ENCODE results near the gene SAMD11. TPM values are rescaled to one million over a fixed set of nuclear protein-coding genes. Genes with fewer than 3 reads are reported as not detected.
"Not testable (repeated sequence)": the region's sequence is repeated elsewhere in the genome, so short reads cannot be mapped to it uniquely, and the experiment has no call there.

The SAMD11 gene
- total RNA-seq, 1 donor from 2014 or later, result 0.52 TPM

GRCh38 chr1:945688-946556 is 22.2 kb downstream of the SAMD11 start:
- no peak for ATAC-seq

DNA sequence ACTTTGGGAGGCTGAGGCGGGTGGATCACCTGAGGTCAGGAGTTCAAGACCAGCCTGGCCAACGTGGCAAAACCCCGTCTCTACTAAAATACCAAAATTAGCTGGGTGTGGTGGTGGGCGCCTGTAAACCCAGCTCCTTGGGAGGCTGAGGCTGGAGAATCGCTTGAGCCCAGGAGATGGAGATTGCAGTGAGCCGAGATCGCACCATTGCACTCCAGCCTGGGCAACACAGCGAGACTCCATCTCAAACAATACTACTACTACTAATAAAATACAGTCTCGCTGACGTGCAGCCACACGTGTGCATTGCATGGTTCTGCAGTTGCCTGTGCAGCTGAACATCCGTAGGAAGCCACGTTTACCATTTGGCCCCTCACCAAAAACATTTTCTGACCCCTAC is 23.1 kb downstream of the SAMD11 start:
- not testable (repeated sequence) for ATAC-seq

GRCh38 chr1:947958-948357 is 24.2 kb downstream of the SAMD11 start:
- ATAC-seq, result no peak

GRCh38 chr1:950268-950667 is 26.5 kb downstream of the SAMD11 start:
- no peak for ATAC-seq

- no peak for ATAC-seq
Measured at GRCh38 chr1:950881-951280, 27.2 kb downstream of the SAMD11 start.

DNA sequence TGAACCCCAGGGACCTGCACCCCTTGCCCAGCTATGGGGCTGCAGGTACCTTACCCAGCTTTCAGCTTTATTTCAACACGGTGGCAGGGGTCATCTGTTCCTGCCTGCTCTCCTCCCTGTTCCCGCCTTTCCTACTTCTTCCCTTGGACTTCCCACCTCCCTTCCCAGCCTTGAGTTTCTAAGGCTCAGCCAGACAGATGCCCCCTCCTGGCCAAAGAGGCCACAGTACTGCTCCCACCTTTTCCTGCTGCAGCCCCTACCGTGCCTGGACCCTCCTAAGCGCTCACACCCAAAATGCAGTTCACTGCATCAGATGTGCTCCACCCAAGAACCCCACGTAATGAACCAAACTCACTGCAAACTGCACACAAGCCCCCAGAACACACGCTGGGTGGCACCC is 27.6 kb downstream of the SAMD11 start:
- ATAC-seq, result no peak

DNA sequence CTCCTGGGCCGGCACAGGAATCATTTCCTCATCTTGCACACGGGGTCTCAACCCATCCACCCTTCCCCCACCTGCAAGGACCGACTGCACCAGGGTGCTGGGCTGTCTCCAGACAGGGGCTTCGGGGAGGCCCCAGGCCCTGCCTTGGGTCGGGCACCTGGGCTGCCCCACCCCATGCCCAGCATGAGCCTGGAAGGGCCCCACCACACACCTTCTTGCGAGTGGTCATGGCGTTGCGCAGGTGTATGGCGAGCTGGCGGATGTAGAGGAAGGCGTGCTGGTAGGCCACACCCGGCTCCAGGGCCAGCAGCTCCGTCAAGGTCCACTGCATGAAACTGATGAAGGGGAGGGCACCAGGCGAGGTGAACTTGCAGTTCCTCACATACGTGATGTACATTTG is 28.5 kb downstream of the SAMD11 start:
- ATAC-seq, result no peak

GRCh38 chr1:952603-953002 is 28.9 kb downstream of the SAMD11 start:
- no peak for ATAC-seq

DNA sequence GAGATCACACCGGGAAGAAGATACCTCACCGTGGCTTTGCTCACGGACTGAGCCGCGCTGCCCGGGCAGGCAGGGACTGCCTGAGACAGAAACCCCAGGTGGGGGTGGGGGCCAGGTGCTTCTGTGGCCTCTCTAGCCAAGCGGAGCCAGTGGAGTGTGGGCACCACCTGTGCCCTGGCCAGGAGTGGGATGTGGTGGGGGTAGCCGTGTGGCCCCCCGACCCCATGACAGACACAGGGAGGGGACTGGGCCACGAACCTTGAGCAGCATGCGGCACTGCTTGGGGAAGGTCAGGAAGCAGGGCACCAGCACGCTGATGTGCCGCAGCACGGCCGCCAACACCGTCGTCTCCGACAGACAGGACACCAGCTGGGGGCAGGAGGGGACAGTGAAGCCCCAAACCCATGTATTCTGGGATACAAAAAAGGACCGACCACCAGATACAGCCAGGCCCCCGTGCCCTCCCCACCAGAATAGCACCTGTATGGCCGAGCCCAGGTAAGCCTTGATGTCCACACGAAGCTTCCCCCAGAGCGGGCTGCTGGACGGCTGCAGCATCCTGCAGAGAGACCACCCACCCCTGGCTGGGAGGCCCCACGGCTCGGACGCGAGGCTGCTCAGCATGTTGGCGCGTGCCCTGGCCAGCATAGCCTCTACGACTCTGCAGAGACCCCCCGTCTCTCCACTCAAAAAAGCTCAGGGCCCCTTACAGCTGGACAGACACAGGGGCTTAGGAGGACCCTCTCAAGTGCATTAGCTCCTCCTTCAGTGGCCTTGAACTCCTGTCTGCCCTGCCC is 30.0 kb downstream of the SAMD11 start:
- ATAC-seq, result no peak

DNA sequence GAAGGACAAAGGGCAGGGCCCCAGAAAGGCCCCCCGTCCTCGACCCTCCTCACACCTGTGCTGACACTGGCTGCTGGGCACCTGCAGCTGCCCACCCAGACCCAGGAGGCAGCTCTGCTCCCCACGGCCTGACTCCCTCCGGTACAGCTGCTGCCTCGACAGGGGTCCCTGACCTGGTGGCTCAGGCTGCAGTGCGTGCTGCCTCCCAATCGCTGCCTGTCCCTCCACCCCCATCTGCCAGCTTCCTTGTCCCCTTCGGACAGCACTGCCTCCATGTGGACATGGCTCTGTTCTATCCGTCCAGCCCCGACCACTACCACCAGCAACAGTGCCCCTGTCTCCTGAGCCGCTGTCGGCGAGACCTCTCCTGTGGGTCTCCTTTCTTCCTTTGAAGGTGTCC is 31.2 kb downstream of the SAMD11 start:
- ATAC-seq, result no peak

DNA sequence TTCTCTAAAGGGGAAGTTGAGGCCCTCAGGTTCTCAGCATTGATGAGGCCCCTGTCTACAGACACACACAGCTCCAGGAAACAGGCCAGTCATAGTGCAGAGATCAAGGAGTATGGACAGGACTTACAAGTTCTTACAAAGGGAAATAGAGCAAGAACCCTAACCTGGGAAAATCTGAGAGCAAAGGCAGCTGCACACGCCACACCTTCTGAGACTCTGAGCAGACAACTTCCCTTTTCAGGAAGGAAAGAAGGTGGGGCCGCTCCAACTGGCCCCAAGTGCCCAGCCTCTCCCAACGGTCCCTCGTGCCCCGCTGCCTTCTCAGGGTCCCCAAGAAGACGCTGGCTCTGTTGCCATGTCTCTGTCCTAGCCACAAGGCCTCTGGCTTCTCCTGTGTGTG is 31.8 kb downstream of the SAMD11 start:
- ATAC-seq, result no peak

GRCh38 chr1:956636-957035 is 32.9 kb downstream of the SAMD11 start:
- no peak for ATAC-seq

DNA sequence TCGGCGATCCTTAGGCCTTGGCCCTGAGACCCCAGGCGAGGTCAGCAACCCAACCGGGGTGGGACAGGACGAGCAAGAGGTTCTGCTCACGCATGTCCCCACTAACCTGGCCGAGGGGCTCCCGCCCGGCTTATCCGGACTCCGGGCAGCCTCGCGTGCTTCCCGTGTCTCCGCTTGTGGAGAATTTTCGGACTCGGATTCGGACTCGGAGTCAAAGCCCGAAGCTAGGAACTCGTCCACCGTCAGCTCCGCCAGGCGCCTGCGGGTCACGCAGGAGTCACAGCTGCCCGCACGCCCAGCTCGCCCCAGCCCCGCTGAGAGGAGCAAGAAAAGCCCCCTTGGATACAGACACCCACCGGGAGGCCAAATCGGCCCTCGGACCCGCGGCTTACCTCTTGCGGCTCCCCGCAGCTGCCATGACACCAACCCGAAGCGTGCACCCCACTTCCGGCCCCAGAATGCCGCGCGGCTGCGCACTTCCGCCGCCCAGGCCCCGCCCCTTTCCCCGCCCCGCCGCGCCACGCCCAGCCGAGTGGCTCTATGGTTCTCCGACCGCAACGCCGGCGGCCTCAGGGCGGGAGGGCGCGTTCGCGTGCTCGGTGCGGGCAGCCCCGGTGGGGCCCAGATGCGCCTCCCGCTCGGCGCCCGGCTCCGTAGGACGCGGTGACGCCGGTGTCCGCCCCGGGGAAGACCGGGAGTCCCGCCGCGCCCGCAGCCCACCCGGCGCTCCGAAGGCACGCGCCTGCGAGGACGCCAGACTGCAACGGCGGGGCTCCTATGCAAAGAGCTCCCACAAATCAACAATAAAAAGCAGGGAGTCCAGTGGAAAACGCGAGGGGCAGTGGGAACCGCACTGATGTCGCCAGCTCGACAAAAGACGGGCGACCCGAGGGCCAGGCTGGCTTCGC is 35.4 kb downstream of the SAMD11 start, which contains the start of gene NOC2L:
NOC2L (minus strand) TSS at position 434 of the 908 bp plus-strand sequence; CDS start at position 418, 16 bp downstream.
- ATAC-seq, result peak; percentile 88

DNA sequence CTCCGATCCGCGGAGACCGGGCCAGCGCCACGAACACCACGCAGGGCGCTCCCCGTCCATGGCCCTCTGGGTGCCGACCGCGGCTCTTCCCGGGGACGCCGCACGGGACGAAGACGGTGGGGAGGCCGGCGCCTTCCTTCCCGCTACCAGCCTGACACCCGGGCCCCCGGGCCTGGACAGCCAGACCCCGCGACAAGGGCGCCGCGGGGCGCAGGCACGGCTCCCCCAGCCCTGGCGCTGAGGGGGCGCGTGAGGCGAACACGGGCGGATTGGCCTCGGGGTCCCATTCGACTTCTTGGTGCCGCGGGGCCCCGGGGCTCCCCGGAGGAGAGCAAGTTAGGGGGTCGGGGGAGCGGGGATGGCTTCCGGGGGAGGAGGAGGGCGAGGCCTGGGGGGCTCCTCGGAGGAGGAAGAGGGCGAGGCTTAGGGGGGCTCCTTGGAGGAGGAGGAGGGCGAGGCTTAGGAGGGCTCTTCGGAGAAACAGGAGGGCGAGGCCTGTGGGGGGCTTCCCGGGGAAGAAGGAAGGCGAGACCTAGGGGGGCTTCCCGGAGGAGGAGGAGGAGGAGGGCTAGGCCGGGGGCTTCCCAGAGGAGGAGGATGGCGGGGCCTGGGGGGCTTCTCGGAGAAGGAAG is 36.1 kb downstream of the SAMD11 start:
- no peak for ATAC-seq

DNA sequence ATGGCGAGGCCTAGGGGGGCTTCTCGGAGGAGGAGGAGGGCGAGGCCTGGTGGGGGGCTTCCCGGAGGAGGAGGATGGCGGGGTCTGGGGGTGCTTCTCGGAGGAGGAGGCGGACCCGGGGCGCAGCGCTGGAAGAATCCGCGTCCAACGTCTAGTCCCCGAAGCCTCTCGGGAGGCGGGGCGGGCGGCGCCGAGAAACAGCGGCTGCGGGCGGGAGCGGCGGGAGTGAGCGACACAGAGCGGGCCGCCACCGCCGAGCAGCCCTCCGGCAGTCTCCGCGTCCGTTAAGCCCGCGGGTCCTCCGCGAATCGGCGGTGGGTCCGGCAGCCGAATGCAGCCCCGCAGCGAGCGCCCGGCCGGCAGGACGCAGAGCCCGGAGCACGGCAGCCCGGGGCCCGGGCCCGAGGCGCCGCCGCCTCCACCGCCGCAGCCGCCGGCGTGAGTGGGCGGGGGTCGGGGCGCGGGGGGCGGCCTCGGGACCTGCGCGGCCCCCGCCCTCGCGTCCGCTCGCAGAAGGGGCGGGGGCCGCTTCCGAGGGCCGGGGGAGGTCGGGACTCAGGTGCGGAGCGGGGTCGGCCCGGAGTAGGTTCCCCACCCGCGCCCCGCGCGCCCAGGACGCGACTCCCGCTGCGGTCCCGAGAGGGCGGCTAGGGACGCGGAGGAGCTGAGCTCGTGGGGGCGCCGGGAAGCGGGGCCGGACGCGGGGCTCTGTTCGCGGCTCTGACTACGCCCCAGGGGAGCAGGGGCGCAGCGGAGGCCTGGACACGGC is 36.8 kb downstream of the SAMD11 start, which contains the start of gene KLHL17:
KLHL17 (plus strand) TSS at position 222 of the 769 bp plus-strand sequence; CDS start at position 332, 110 bp downstream.
- ATAC-seq, result peak; percentile 29

- ATAC-seq, result no peak
Measured at GRCh38 chr1:961132-961669, 37.5 kb downstream of the SAMD11 start.

GRCh38 chr1:962381-963300 is 38.9 kb downstream of the SAMD11 start:
- no peak for ATAC-seq

- no peak for ATAC-seq
Measured at GRCh38 chr1:963301-963651, 39.6 kb downstream of the SAMD11 start.

DNA sequence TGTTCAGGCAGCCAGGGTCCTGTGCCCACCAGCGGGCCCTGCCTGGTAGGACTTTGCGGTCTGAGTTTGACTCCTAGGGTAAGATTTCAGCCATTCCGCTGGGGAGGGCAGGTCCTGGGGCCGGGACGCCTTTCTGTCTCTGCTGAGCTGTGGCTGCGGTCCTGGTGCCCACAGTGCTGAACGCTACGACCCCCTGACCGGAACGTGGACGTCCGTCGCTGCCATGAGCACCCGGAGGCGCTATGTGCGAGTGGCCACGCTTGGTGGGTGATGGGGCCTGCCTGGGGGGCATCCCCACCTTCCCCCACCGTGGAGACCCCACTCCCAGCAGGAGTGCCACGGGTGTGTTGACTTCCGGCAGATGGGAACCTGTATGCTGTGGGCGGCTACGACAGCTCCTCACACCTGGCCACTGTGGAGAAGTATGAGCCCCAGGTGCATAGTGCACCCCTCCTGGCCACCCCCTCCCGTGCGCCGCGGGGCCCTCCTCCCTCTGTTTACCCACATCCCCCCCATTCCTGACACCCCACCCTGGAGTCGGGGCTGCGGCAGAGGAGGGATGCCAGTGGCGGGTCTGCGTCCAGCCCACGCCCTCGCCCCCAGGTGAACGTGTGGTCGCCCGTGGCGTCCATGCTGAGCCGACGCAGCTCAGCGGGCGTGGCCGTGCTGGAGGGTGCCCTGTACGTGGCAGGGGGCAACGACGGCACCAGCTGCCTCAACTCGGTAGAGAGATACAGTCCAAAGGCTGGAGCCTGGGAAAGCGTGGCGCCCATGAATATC is 40.2 kb downstream of the SAMD11 start:
- ATAC-seq, result no peak
